DND-41 (cell line): ENCODE measurements around the gene SLC66A2.

Experiments
- ATAC-seq: fragments of 200-7000 bp; cut with Tn5 transposase; 3 replicates; pipeline ENCODE4 v1.9.1; 2021; ENCODE audit warnings: low read depth; ENCODE audit not compliant: insufficient read depth
- DNase-seq: peaks from one replicate; pipeline ENCODE4 v3.0.0-alpha.2; 2020
- H2AFZ ChIP-seq: 2 replicates; pipeline ENCODE4 v1.6.0; 2012; ENCODE audit warnings: low read depth, low read length
- H3K27ac ChIP-seq: 2 replicates; pipeline ENCODE4 v1.5.1; 2012; ENCODE audit warnings: low read length, inconsistent platforms
- H3K27me3 ChIP-seq: fragments of 200-600 bp; sonication (generic); 2 replicates; pipeline ENCODE4 v1.6.0; 2012; ENCODE audit warnings: low read length, mild to moderate bottlenecking, inconsistent platforms; ENCODE audit not compliant: insufficient read depth, poor library complexity
- H3K36me3 ChIP-seq: 2 replicates; pipeline ENCODE4 v1.5.1; 2012; ENCODE audit warnings: low read length, inconsistent platforms; ENCODE audit not compliant: insufficient read depth
- H3K4me1 ChIP-seq: 2 replicates; pipeline ENCODE4 v1.5.1; 2012; ENCODE audit warnings: mild to moderate bottlenecking, low read length; ENCODE audit not compliant: insufficient read depth
- H3K4me2 ChIP-seq: 2 replicates; pipeline ENCODE4 v1.6.0; 2012; ENCODE audit warnings: mild to moderate bottlenecking, moderate library complexity, low read length, inconsistent platforms; ENCODE audit not compliant: insufficient read depth
- H3K4me3 ChIP-seq, 2 experiments: fragments of 200-600 bp in 1 of 2; shearing (Covaris generic) in 1 of 2; 2 replicates each; pipeline ENCODE4 v1.5.1; 2012 to 2016; ENCODE audit warnings: inconsistent platforms in 2 of 2, low read length in 2 of 2, mild to moderate bottlenecking in 2 of 2, low read depth in 1 of 2, moderate library complexity in 1 of 2
- H3K79me2 ChIP-seq: 2 replicates; pipeline ENCODE4 v1.6.0; 2012; ENCODE audit warnings: low read length, inconsistent platforms; ENCODE audit not compliant: insufficient read depth
- H3K9ac ChIP-seq: 2 replicates; pipeline ENCODE4 v1.6.0; 2012; ENCODE audit warnings: low read depth, mild to moderate bottlenecking, inconsistent platforms, low read length, moderate library complexity
- H3K9me3 ChIP-seq: 2 replicates; pipeline ENCODE4 v1.5.1; 2012; ENCODE audit warnings: low read length, moderate library complexity, mild to moderate bottlenecking, inconsistent platforms; ENCODE audit not compliant: insufficient read depth, severe bottlenecking
- H4K20me1 ChIP-seq: 2 replicates; pipeline ENCODE4 v1.6.0; 2012; ENCODE audit warnings: low read length; ENCODE audit not compliant: insufficient read depth
- EZH2 ChIP-seq: IDR thresholded peaks from 3 replicates; pipeline ENCODE4 v1.6.1; 2012; ENCODE audit warnings: borderline replicate concordance, low read depth, mild to moderate bottlenecking, moderate library complexity, low read length, inconsistent platforms; ENCODE audit not compliant: severe bottlenecking
- TF ChIP-seq, protein P1 (sequence below): IDR thresholded peaks from 2 replicates; pipeline ENCODE4 v1.5.1; 2012; ENCODE audit warnings: borderline replicate concordance, low read length, moderate library complexity, mild to moderate bottlenecking; ENCODE audit not compliant: poor library complexity, severe bottlenecking; ENCODE audit errors: extremely low read depth

SLC66A2 gene

DNA sequence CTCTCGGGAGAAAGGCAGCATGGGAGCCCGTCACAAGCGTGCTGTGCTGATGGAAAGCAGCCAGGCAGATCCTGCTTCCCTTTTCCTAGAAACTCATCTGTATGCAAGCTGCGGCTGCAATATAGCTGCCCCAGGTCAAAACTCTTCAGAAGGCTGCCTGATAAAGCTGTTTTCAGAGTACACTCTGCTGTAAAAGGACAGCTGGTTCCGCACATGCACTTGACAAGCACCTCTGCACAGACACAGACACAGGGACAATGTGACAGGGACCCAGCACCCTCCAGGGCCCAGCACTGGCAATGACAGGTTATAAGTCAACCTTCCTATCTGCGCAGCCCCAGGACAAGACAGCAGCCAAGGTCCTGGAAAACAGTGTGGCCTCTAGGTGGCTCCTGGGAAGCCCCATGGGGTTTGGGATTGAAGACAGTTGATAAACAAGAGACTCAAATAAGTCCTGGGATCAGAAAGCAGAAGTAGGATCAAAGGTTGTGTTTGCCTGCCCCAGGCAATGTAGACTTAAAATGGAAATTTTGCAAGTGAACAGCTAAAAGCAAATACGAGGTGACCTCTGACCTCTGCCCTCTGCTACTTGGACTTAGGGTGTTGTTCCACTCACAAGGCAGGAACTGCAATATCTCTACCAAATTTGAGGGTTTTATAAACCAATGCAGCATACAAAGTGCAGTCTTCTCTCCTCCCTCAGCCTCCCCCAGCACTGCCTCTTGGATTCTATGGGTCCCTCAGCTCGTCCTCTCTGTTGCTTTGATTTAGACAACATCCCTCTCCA is 16.9 kb downstream of the SLC66A2 start:
- no peak overlapping the region for H3K4me3 ChIP-seq
- peaks cover 50% of the 10 kb centered on the region for H3K9me3 ChIP-seq
- peaks cover 5% of the 10 kb centered on the region; the same call in 1 of the 2 replicates for H4K20me1 ChIP-seq
- no peak overlapping the region for H3K27ac ChIP-seq
- TF ChIP-seq EZH2 = no peak
- TF ChIP-seq, protein P1, sequence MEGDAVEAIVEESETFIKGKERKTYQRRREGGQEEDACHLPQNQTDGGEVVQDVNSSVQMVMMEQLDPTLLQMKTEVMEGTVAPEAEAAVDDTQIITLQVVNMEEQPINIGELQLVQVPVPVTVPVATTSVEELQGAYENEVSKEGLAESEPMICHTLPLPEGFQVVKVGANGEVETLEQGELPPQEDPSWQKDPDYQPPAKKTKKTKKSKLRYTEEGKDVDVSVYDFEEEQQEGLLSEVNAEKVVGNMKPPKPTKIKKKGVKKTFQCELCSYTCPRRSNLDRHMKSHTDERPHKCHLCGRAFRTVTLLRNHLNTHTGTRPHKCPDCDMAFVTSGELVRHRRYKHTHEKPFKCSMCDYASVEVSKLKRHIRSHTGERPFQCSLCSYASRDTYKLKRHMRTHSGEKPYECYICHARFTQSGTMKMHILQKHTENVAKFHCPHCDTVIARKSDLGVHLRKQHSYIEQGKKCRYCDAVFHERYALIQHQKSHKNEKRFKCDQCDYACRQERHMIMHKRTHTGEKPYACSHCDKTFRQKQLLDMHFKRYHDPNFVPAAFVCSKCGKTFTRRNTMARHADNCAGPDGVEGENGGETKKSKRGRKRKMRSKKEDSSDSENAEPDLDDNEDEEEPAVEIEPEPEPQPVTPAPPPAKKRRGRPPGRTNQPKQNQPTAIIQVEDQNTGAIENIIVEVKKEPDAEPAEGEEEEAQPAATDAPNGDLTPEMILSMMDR = no peak
- no peak overlapping the region for H2AFZ ChIP-seq
- no peak overlapping the region for H3K4me2 ChIP-seq
- no peaks in the 10 kb centered on the region for H3K27me3 ChIP-seq
- ATAC-seq = no peak
- H3K36me3 ChIP-seq = peaks cover 75% of the 10 kb centered on the region
- peaks cover 69% of the 10 kb centered on the region for H3K79me2 ChIP-seq
- no peaks in the 10 kb centered on the region for H3K4me1 ChIP-seq
- no peak overlapping the region for H3K9ac ChIP-seq
- no peak for DNase-seq

DNA sequence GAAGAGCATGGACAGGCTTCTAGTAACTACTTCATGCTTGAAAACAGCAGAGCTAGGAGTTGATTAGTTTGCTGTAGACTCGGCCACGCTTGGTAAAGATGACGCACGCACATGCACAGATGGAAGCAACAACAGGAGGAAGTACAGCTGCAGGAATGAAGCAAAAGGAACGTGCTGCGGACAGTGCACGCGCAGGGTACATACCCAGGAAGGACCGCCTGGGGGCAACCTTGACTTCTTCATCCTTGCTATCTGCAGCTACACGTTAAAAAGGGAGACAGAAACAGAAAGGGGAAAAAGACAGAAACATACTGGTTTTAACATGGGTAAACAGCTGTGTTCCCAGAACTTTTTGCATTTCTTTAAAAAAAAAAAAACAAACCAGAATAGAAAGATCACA is 17.7 kb downstream of the SLC66A2 start:
- ATAC-seq = no peak
- DNase-seq = no peak
- Histone ChIP-seq H4K20me1 (peaks cover 5% of the 10 kb centered on the region; the same call in 1 of the 2 replicates), H3K36me3 (peaks cover 79% of the 10 kb centered on the region), H3K27me3 (no peaks in the 10 kb centered on the region), H3K4me1 (no peaks in the 10 kb centered on the region), H2AFZ (no peak overlapping the region), H3K79me2 (peaks cover 71% of the 10 kb centered on the region), H3K4me2 (no peak overlapping the region), H3K4me3 (no peak overlapping the region), H3K27ac (no peak overlapping the region), H3K9me3 (peaks cover 55% of the 10 kb centered on the region), H3K9ac (no peak overlapping the region)
- TF ChIP-seq, protein P1 = no peak
- TF ChIP-seq EZH2 = no peak

DNA sequence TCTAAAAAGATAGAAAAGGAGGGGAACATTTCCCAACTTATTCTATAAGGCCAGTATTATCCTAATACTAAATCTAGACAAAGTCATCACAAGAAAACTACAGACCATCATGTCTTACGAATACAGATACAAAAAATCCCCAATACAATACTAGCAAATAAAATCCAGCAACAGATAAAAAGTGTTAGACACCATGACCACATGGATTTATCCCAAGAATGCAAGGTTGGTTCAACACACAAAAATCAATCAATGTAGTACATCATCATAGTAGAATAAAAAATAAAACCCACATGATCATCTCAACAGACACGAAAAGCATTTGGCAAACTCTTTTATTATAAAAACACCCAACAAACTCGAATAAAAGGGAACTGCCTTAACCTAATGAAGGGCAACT is 18.5 kb downstream of the SLC66A2 start:
- ATAC-seq = no peak

More for the DNA sequence above, 18.5 kb downstream of the SLC66A2 start:
- Histone ChIP-seq H3K79me2 (peaks cover 72% of the 10 kb centered on the region), H3K27me3 (no peaks in the 10 kb centered on the region), H3K4me1 (no peaks in the 10 kb centered on the region), H4K20me1 (peaks cover 5% of the 10 kb centered on the region; the same call in 1 of the 2 replicates), H3K36me3 (peaks cover 81% of the 10 kb centered on the region), H3K4me2 (no peak overlapping the region), H3K4me3 (no peak overlapping the region), H2AFZ (no peak overlapping the region), H3K27ac (no peak overlapping the region), H3K9me3 (peaks cover 55% of the 10 kb centered on the region), H3K9ac (no peak overlapping the region)
- no peak for DNase-seq
- no peak for TF ChIP-seq EZH2
- TF ChIP-seq, protein P1 = no peak
